Activated T-cell treated with anti-CD3 and anti-CD28 coated beads, Interleukin-2, amount 50 U/mL, for 1 hour (primary cell): Measurements from ENCODE around the gene DNAJC11.
"Not testable (repeated sequence)": the region's sequence is repeated elsewhere in the genome, so short reads cannot be mapped to it uniquely, and the experiment has no call there.

Experiments
- DNase-seq: peaks from one replicate; pipeline ENCODE4 v3.0.0-alpha.2; 2020

Gene DNAJC11

GRCh38 chr1:6695868-6696267, 5.7 kb downstream of the DNAJC11 start:
- no peak for DNase-seq

GRCh38 chr1:6694121-6694713, 7.4 kb downstream of the DNAJC11 start:
- DNase-seq, result no peak

GRCh38 chr1:6692956-6693355, 8.7 kb downstream of the DNAJC11 start:
- DNase-seq, result no peak

GRCh38 chr1:6691507-6691906, 10.1 kb downstream of the DNAJC11 start:
- no peak for DNase-seq

- DNase-seq, result no peak
Measured at GRCh38 chr1:6690186-6690585, 11.4 kb downstream of the DNAJC11 start.

GRCh38 chr1:6688757-6689156, 12.9 kb downstream of the DNAJC11 start:
- no peak for DNase-seq

GRCh38 chr1:6688001-6688400, 13.6 kb downstream of the DNAJC11 start:
- no peak for DNase-seq

- no peak for DNase-seq
Measured at GRCh38 chr1:6686294-6686693, 15.3 kb downstream of the DNAJC11 start.

- DNase-seq, result no peak
Measured at GRCh38 chr1:6685381-6685780, 16.2 kb downstream of the DNAJC11 start.

GRCh38 chr1:6683434-6683833, 18.2 kb downstream of the DNAJC11 start:
- DNase-seq, result no peak

- no peak for DNase-seq
Measured at GRCh38 chr1:6675941-6676340, 25.7 kb downstream of the DNAJC11 start.

GRCh38 chr1:6674771-6675170, 26.8 kb downstream of the DNAJC11 start:
- DNase-seq, result no peak

GRCh38 chr1:6673816-6674398, 27.7 kb downstream of the DNAJC11 start:
- no peak for DNase-seq

GRCh38 chr1:6672558-6672957, 29.1 kb downstream of the DNAJC11 start:
- no peak for DNase-seq

GRCh38 chr1:6668503-6668902, 33.1 kb downstream of the DNAJC11 start:
- no peak for DNase-seq

GRCh38 chr1:6667139-6667538, 34.5 kb downstream of the DNAJC11 start:
- no peak for DNase-seq

- DNase-seq, result no peak
Measured at GRCh38 chr1:6666696-6667095, 34.9 kb downstream of the DNAJC11 start.

- DNase-seq, result not testable (repeated sequence)
Measured at GRCh38 chr1:6662468-6662867, 39.1 kb downstream of the DNAJC11 start.

- no peak for DNase-seq
Measured at GRCh38 chr1:6660415-6661049, 41.1 kb downstream of the DNAJC11 start.

GRCh38 chr1:6658359-6659060, 43.1 kb downstream of the DNAJC11 start:
- no peak for DNase-seq

GRCh38 chr1:6657138-6657537, 44.5 kb downstream of the DNAJC11 start:
- no peak for DNase-seq

GRCh38 chr1:6653436-6654290, 48.0 kb downstream of the DNAJC11 start:
- no peak for DNase-seq

GRCh38 chr1:6652986-6653385, 48.6 kb downstream of the DNAJC11 start:
- DNase-seq, result no peak
